K562 (cell line): ENCODE data around the gene JHY. TPM values are rescaled to one million over a fixed set of nuclear protein-coding genes. Genes with fewer than 3 reads are reported as not detected.
A peak's percentile ranks its signal among the peaks of the same experiment; 100 is the strongest.

Experiments used
- ATAC-seq: fragments of 200-7000 bp; cut with Tn5 transposase; 3 replicates; pipeline ENCODE4 v1.9.1; 2020; ENCODE audit warnings: moderate library complexity
- BruUV-seq: library from RNA; stranded (reverse); fragments of 400-500 nt; replicated peaks from 2 replicates; lab custom pipeline; 2021; lab: Mats Ljungman, UMichigan
- CTCF ChIA-PET: fragments of 300-600 bp; formaldehyde crosslinking; extraction: SDS; loops from one replicate; lab custom pipeline; 2021; ENCODE audit warnings: low intra/inter-chr PET ratio; lab: Yijun Ruan, JAX
- POLR2A ChIA-PET: fragments of 300-600, 350-650 bp; sonication (Branson Sonifier 250); formaldehyde crosslinking; extraction: SDS; loops from one replicate; lab custom pipeline; 2021; ENCODE audit warnings: antibody characterized with exemption, inconsistent platforms; lab: Yijun Ruan, JAX
- DNase-seq, 4 experiments: peaks; one replicate each; pipeline versions ENCODE4 v3.0.0 to v3.0.0-alpha.2; 2011 to 2018; ENCODE audit warnings: low spot score in 3 of 4, mixed read lengths in 3 of 4; ENCODE audit errors: extremely low read depth in 1 of 4
- FAIRE-seq: peaks from 2 replicates; lab custom pipeline; 2011; peaks lifted over from hg19 to GRCh38; lab: Jason Lieb, UNC
- H2AFZ ChIP-seq: 2 replicates; pipeline ENCODE4 v1.6.0; 2011; ENCODE audit warnings: low read depth, low read length, control low read depth, inconsistent platforms
- H3K27ac ChIP-seq: fragments of 200-600 bp; 3 replicates; pipeline ENCODE4 v1.8.0; 2011; ENCODE audit warnings: low read depth, mild to moderate bottlenecking, control low read depth, inconsistent platforms, low read length, moderate library complexity, mixed read lengths; ENCODE audit errors: extremely low read depth
- H3K27me3 ChIP-seq, 2 experiments: fragments of 300-600 bp in 1 of 2; 2 replicates in 1 of 2; 3 replicates in 1 of 2; pipeline versions ENCODE4 v1.6.0 to v1.8.0; 2011; ENCODE audit warnings: inconsistent platforms in 2 of 2, low read length in 2 of 2, mild to moderate bottlenecking in 1 of 2, mixed read lengths in 1 of 2, moderate library complexity in 1 of 2; ENCODE audit not compliant: control insufficient read depth in 2 of 2, insufficient read depth in 2 of 2
- H3K36me3 ChIP-seq: fragments of 300-600 bp; 3 replicates; pipeline ENCODE4 v1.8.0; 2011; ENCODE audit warnings: mild to moderate bottlenecking, low read length, inconsistent platforms; ENCODE audit not compliant: control insufficient read depth, insufficient read depth
- H3K4me1 ChIP-seq, 2 experiments: fragments of 200-600 bp in 1 of 2; replicated peaks in 1 of 2; 2 replicates in 1 of 2; 3 replicates in 1 of 2; pipeline versions ENCODE4 v1.5.1 to v1.8.0; 2011; ENCODE audit warnings: inconsistent platforms in 2 of 2, low read length in 2 of 2, mild to moderate bottlenecking in 1 of 2, mixed read lengths in 1 of 2, moderate library complexity in 1 of 2; ENCODE audit not compliant: control insufficient read depth in 2 of 2, insufficient read depth in 2 of 2
- H3K4me2 ChIP-seq: 2 replicates; pipeline ENCODE4 v1.6.1; 2011; ENCODE audit warnings: low read length, control low read depth, inconsistent platforms, mixed read lengths; ENCODE audit not compliant: insufficient read depth
- H3K4me3 ChIP-seq: fragments of 200-600 bp; sonication (generic), shearing (Covaris generic); 2 replicates; pipeline ENCODE4 v1.5.1; 2016; ENCODE audit warnings: control low read depth, inconsistent platforms
- H3K79me2 ChIP-seq: fragments of 200-600 bp; 3 replicates; pipeline ENCODE4 v1.8.0; 2011; ENCODE audit warnings: low read length, inconsistent platforms; ENCODE audit not compliant: control insufficient read depth, insufficient read depth
- H3K9ac ChIP-seq, 2 experiments: 2 replicates each; pipeline versions ENCODE4 v1.6.0 to v1.6.1; 2011; ENCODE audit warnings: low read depth in 2 of 2, low read length in 2 of 2, control low read depth in 1 of 2, inconsistent platforms in 1 of 2, mild to moderate bottlenecking in 1 of 2, mixed read lengths in 1 of 2; ENCODE audit not compliant: insufficient read depth in 1 of 2
- H3K9me1 ChIP-seq: one replicate; pipeline ENCODE4 v1.6.0; 2011; ENCODE audit warnings: inconsistent platforms, mild to moderate bottlenecking, low read length, moderate library complexity; ENCODE audit not compliant: control insufficient read depth, insufficient read depth
- H3K9me3 ChIP-seq: replicated peaks from 2 replicates; pipeline ENCODE4 v1.5.1; 2011; ENCODE audit warnings: low read depth, low read length, inconsistent platforms; ENCODE audit not compliant: control insufficient read depth, insufficient read depth
- H4K20me1 ChIP-seq: replicated peaks from 2 replicates; pipeline ENCODE4 v1.6.1; 2011; ENCODE audit warnings: low read length, inconsistent platforms, mixed read lengths; ENCODE audit not compliant: control insufficient read depth, insufficient read depth
- CSDE1 ChIP-seq, 2 experiments: fragments of 450-650 bp; IDR thresholded peaks; 2 replicates each; pipeline ENCODE4 v1.6.1; 2016; ENCODE audit warnings: mild to moderate bottlenecking in 1 of 2
- HMG20B ChIP-seq: fragments of 250-450 bp; sonication (Bioruptor Pico); IDR thresholded peaks from 2 replicates; pipeline ENCODE4 v1.5.0; 2021; ENCODE audit warnings: mild to moderate bottlenecking
- PHB ChIP-seq: fragments of 250-450 bp; sonication (Bioruptor Pico); IDR thresholded peaks from 2 replicates; pipeline ENCODE4 v1.5.0; 2021
- TAF1 ChIP-seq: IDR thresholded peaks from 2 replicates; pipeline ENCODE4 v1.6.1; 2011; ENCODE audit warnings: mild to moderate bottlenecking, low read length, moderate library complexity; ENCODE audit not compliant: insufficient read depth, control insufficient read depth, severe bottlenecking; ENCODE audit errors: extremely low read depth
- ZNF398 ChIP-seq: fragments of 250-450 bp; sonication (Bioruptor Pico); IDR thresholded peaks from 2 replicates; pipeline ENCODE4 v1.8.0; 2021; ENCODE audit warnings: moderate library complexity, mild to moderate bottlenecking, inconsistent platforms
- ZNF512 ChIP-seq: IDR thresholded peaks from 2 replicates; pipeline ENCODE4 v1.6.1; 2016; ENCODE audit warnings: missing genetic modification characterization, missing compliant biosample characterization
- WGBS: fragments of 100-300 bp; shearing (Covaris generic); methylation state at CpG from one replicate; pipeline ENCODE4 v1.1.6; 2016; ENCODE audit warnings: low coverage, mixed read lengths; ENCODE audit not compliant: insufficient coverage; ENCODE audit errors: missing lambda C conversion rate; 5-methylcytosine and 5-hydroxymethylcytosine counted together
- in situ Hi-C: fragments of 300-500 bp; cut with MboI; formaldehyde crosslinking; loops from 4 replicates; pipeline ENCODE4 v1.15.0; 2018; ENCODE audit warnings: inconsistent platforms, mixed read lengths
- intact Hi-C: fragments of 100-400 bp; cut with micrococcal nuclease; formaldehyde crosslinking; loops from 2 replicates; pipeline ENCODE4 v1.14.2; 2022
- polyA plus RNA-seq, 8 experiments: library from polyadenylated mRNA; depleted of rRNA in 4 of 8; stranded (reverse) in 5 of 8; unstranded in 3 of 8; fragments of >200 nt; fragmentation: Nextera tagmentation in 2 of 8; fragmentation: Illumina TruSeq in 1 of 8; extraction: Ambion mirVana in 2 of 8; extraction: Trizol in 1 of 8; gene quantifications; 2 replicates each; pipeline versions ENCODE4 v1.2.1 to v1.2.3, GENCODE V29; 2011 to 2014; ENCODE audit warnings: inconsistent platforms in 1 of 8, missing spikeins in 1 of 8
- total RNA-seq, 7 experiments: library from RNA; depleted of rRNA in 6 of 7; stranded (reverse); fragments of >200 nt in 6 of 7; fragmentation: Illumina TruSeq in 2 of 7; extraction: Trizol in 2 of 7; gene quantifications; 2 replicates each; pipeline versions ENCODE4 v1.2.1 to v1.2.3, GENCODE V29; 2011 to 2021; ENCODE audit warnings: low replicate concordance in 1 of 7

Gene JHY
- total and polyA plus RNA-seq, 9 of the 15 experiments (the other 6 are each of a cell fraction or from before 2014, with no cell fraction given): not detected

DNA sequence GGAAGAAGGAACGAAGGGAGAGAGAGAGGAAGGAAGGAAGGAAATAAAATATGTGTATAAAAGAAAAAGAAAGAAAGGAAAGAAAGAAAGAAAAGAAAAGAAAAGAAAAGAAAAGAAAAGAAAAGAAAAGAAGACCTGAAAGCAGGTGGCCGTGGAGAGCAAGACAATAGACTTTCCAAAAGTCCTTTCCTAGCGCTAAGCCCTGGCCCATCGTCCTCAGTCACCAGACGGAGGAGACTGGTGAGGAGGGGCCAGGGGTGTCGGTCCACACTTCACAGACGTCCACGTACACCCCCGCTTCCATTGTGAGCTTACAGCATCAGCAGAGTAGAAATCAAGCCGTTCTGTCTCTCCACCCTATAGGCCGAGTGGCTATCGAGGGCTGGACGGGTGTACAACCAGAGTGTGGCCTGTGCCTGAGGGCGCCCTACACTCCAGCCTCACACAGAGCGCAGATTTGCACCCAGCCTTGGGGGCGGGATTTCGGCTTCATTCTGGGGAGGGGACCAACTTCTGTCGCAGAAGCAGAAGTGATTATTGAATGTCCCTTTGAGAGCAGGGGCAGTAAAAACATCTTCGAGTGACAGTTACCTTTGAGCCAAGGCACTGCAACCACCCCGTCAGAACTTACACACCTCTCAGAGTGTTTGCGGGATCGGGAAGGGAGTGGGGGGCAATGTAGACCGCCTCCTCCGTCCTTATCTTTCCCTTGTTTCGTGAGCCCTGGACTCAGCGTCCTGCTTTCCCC is 101.1 kb downstream of the JHY start:
- no peak overlapping the region for H3K4me3 ChIP-seq
- TF ChIP-seq ZNF398 (CRISPR knock-in tag) (no peak), PHB (CRISPR knock-in tag) (no peak), HMG20B (CRISPR knock-in tag) (no peak), CSDE1 (IDR thresholded peaks at IDR 0.05) (no peak), TAF1 (no peak), ZNF512 (tag) (peak; percentile 25; the same call in 1 of the 2 replicates)
- peaks cover 0 to 9% of the 10 kb centered on the region in 2 experiments; a peak in 1 of 5 replicates for H3K4me1 ChIP-seq
- no peaks in the 10 kb centered on the region for H3K9me1 ChIP-seq
- no peaks in the 10 kb centered on the region for H3K79me2 ChIP-seq
- DNase-seq (no peak), ATAC-seq (no peak), FAIRE-seq (no peak)
- WGBS: under 1% methylated on average over 20 of the region's 26 CpGs
- peaks cover 6 to 39% of the 10 kb centered on the region in 2 experiments; a peak in 4 of 5 replicates for H3K27me3 ChIP-seq
- no peaks in the 10 kb centered on the region for H3K36me3 ChIP-seq
- H3K9me3 ChIP-seq: no peaks in the 10 kb centered on the region
- intact Hi-C loops (no loop called here), in situ Hi-C loops (no loop called here)
- ChIA-PET POLR2A (no interaction called here), CTCF (no interaction called here)
- H3K4me2 ChIP-seq: no peak overlapping the region
- BruUV-seq: no TSS peak
- no peak overlapping the region for H3K9ac ChIP-seq
- H4K20me1 ChIP-seq: peaks cover 6% of the 10 kb centered on the region; the same call in 1 of the 2 replicates
- no peak overlapping the region for H3K27ac ChIP-seq
- H2AFZ ChIP-seq: no peak overlapping the region
